ENCODE results near the gene SH3RF2.

DNA sequence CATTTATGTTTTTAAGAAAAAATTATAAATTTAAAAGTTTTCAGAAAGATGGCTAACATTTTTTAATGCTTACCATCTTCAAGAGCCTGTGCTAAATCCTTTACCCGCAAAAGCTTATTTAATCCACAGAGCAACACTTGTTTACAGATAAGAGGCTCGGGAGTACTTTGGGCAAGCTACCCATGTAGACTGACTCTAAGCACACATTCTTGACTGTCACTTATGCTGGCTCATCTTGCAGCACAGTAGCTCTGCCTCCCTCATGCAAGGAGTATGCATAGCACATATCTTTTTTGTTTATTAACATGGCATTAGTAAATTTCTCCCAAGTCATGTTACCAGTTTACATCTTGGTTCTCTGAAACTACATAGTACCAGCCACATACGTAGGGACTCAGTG is 14.7 kb downstream of the SH3RF2 start:
- TF ChIP-seq POLR2AphosphoS5 (IDR thresholded peaks at IDR 0.05; ENCODE audit: low read depth, low read length): no peak
- no peak for TF ChIP-seq FOXP2 (optimal IDR thresholded peaks at IDR 0.05; ENCODE audit: borderline replicate concordance, extremely low read depth, extremely low read length, insufficient read depth)
- TF ChIP-seq, protein P1, sequence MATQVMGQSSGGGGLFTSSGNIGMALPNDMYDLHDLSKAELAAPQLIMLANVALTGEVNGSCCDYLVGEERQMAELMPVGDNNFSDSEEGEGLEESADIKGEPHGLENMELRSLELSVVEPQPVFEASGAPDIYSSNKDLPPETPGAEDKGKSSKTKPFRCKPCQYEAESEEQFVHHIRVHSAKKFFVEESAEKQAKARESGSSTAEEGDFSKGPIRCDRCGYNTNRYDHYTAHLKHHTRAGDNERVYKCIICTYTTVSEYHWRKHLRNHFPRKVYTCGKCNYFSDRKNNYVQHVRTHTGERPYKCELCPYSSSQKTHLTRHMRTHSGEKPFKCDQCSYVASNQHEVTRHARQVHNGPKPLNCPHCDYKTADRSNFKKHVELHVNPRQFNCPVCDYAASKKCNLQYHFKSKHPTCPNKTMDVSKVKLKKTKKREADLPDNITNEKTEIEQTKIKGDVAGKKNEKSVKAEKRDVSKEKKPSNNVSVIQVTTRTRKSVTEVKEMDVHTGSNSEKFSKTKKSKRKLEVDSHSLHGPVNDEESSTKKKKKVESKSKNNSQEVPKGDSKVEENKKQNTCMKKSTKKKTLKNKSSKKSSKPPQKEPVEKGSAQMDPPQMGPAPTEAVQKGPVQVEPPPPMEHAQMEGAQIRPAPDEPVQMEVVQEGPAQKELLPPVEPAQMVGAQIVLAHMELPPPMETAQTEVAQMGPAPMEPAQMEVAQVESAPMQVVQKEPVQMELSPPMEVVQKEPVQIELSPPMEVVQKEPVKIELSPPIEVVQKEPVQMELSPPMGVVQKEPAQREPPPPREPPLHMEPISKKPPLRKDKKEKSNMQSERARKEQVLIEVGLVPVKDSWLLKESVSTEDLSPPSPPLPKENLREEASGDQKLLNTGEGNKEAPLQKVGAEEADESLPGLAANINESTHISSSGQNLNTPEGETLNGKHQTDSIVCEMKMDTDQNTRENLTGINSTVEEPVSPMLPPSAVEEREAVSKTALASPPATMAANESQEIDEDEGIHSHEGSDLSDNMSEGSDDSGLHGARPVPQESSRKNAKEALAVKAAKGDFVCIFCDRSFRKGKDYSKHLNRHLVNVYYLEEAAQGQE (IDR thresholded peaks at IDR 0.05; ENCODE audit: insufficient read depth in 1 of 2, low read depth in 2 of 2, low read length in 2 of 2): no peak
